K562 (cell line): ENCODE data around the gene GPC1. TPM values are rescaled to one million over a fixed set of nuclear protein-coding genes. Genes with fewer than 3 reads are reported as not detected.

Experiments
- BHLHE40 ChIP-seq: IDR thresholded peaks from 2 replicates; pipeline ENCODE4 v1.6.1; 2011; ENCODE audit warnings: low read length, improper control_type of control experiment
- KDM2B ChIP-seq: fragments of 250-450 bp; sonication (Bioruptor Pico); IDR thresholded peaks from 2 replicates; pipeline ENCODE4 v1.8.0; 2021; ENCODE audit warnings: mild to moderate bottlenecking, moderate library complexity
- SMARCB1 ChIP-seq: IDR thresholded peaks from 2 replicates; pipeline ENCODE4 v1.6.1; 2011; ENCODE audit warnings: improper control_type of control experiment, low read depth; ENCODE audit not compliant: insufficient read length
- ZNF695 ChIP-seq: fragments of 450-650 bp; formaldehyde crosslinking; IDR thresholded peaks from 2 replicates; pipeline ENCODE4 v1.4.0; 2020; ENCODE audit warnings: mild to moderate bottlenecking, moderate library complexity
- polyA plus RNA-seq, 8 experiments: library from polyadenylated mRNA; depleted of rRNA in 4 of 8; stranded (reverse) in 5 of 8; unstranded in 3 of 8; fragments of >200 nt; fragmentation: Nextera tagmentation in 2 of 8; fragmentation: Illumina TruSeq in 1 of 8; extraction: Ambion mirVana in 2 of 8; extraction: Trizol in 1 of 8; gene quantifications; 2 replicates each; pipeline versions ENCODE4 v1.2.1 to v1.2.3, GENCODE V29; 2011 to 2014; ENCODE audit warnings: inconsistent platforms in 1 of 8, missing spikeins in 1 of 8
- total RNA-seq, 7 experiments: library from RNA; depleted of rRNA in 6 of 7; stranded (reverse); fragments of >200 nt in 6 of 7; fragmentation: Illumina TruSeq in 2 of 7; extraction: Trizol in 2 of 7; gene quantifications; 2 replicates each; pipeline versions ENCODE4 v1.2.1 to v1.2.3, GENCODE V29; 2011 to 2021; ENCODE audit warnings: low replicate concordance in 1 of 7
- TF ChIP-seq, protein P1 (sequence below): sonication (generic); IDR thresholded peaks from 2 replicates; pipeline ENCODE4 v1.6.1; 2016
- TF ChIP-seq, protein P2 (sequence below): IDR thresholded peaks from 3 replicates; pipeline ENCODE4 v1.6.1; 2011; ENCODE audit warnings: borderline replicate concordance, mild to moderate bottlenecking; ENCODE audit not compliant: insufficient read length, insufficient read depth
- TF ChIP-seq, protein P3 (sequence below): sonication (generic); formaldehyde crosslinking; IDR thresholded peaks from 2 replicates; pipeline ENCODE4 v1.8.1; 2023; ENCODE audit warnings: mild to moderate bottlenecking, missing genetic modification reagents
- TF ChIP-seq, protein P4 (sequence below), 3 experiments: IDR thresholded peaks in 2 of 3; conservative IDR thresholded peaks in 1 of 3; 2 replicates each; pipeline ENCODE4 v1.5.1; 2011 to 2012; ENCODE audit warnings: low read length in 3 of 3, mild to moderate bottlenecking in 3 of 3, control low read depth in 2 of 3, improper control_type of control experiment in 1 of 3, inconsistent platforms in 1 of 3, low read depth in 1 of 3, mixed read lengths in 1 of 3, moderate library complexity in 1 of 3; ENCODE audit not compliant: insufficient read depth in 2 of 3
- TF ChIP-seq, protein P5 (sequence below): fragments of 450-650 bp; IDR thresholded peaks from 2 replicates; pipeline ENCODE4 v1.6.1; 2014; ENCODE audit warnings: low read depth, mild to moderate bottlenecking, moderate library complexity, borderline replicate concordance

The GPC1 gene
- total and polyA plus RNA-seq, 9 of the 15 experiments (the other 6 are each of a cell fraction or from before 2014, with no cell fraction given) = 0.07 to 0.82 (median 0.14) TPM; not detected in 3

DNA sequence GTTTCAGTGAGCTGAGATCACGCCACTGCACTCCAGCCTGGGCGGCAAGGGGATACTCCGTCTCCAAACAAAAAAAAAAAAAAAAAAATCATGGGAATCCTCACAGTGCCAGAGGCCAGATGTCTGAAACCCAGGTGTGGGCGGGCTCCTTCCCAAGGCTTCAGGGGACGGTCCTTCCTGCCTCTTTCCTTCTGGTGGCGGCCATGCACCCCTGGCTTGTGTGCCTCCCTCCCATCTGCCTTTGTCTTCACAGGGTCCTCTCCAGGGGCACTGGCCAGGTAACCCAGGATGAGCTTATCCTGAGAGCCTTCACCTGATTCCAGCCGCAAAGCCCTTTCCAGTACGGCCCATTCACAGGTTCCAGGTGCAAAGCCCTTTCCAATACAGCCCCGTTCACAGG is 40.9 kb upstream of the GPC1 start (continued):
- TF ChIP-seq, protein P1, sequence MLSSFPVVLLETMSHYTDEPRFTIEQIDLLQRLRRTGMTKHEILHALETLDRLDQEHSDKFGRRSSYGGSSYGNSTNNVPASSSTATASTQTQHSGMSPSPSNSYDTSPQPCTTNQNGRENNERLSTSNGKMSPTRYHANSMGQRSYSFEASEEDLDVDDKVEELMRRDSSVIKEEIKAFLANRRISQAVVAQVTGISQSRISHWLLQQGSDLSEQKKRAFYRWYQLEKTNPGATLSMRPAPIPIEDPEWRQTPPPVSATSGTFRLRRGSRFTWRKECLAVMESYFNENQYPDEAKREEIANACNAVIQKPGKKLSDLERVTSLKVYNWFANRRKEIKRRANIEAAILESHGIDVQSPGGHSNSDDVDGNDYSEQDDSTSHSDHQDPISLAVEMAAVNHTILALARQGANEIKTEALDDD = no peak
- TF ChIP-seq BHLHE40 = no peak
- TF ChIP-seq, protein P2, sequence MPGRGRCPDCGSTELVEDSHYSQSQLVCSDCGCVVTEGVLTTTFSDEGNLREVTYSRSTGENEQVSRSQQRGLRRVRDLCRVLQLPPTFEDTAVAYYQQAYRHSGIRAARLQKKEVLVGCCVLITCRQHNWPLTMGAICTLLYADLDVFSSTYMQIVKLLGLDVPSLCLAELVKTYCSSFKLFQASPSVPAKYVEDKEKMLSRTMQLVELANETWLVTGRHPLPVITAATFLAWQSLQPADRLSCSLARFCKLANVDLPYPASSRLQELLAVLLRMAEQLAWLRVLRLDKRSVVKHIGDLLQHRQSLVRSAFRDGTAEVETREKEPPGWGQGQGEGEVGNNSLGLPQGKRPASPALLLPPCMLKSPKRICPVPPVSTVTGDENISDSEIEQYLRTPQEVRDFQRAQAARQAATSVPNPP = no peak
- TF ChIP-seq KDM2B = no peak
- TF ChIP-seq, protein P3, sequence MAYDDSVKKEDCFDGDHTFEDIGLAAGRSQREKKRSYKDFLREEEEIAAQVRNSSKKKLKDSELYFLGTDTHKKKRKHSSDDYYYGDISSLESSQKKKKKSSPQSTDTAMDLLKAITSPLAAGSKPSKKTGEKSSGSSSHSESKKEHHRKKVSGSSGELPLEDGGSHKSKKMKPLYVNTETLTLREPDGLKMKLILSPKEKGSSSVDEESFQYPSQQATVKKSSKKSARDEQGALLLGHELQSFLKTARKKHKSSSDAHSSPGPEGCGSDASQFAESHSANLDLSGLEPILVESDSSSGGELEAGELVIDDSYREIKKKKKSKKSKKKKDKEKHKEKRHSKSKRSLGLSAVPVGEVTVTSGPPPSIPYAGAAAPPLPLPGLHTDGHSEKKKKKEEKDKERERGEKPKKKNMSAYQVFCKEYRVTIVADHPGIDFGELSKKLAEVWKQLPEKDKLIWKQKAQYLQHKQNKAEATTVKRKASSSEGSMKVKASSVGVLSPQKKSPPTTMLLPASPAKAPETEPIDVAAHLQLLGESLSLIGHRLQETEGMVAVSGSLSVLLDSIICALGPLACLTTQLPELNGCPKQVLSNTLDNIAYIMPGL (CRISPR knock-in tag) = no peak
- no peak for TF ChIP-seq ZNF695 (CRISPR knock-in tag)
- TF ChIP-seq SMARCB1 = no peak
- TF ChIP-seq, protein P4, sequence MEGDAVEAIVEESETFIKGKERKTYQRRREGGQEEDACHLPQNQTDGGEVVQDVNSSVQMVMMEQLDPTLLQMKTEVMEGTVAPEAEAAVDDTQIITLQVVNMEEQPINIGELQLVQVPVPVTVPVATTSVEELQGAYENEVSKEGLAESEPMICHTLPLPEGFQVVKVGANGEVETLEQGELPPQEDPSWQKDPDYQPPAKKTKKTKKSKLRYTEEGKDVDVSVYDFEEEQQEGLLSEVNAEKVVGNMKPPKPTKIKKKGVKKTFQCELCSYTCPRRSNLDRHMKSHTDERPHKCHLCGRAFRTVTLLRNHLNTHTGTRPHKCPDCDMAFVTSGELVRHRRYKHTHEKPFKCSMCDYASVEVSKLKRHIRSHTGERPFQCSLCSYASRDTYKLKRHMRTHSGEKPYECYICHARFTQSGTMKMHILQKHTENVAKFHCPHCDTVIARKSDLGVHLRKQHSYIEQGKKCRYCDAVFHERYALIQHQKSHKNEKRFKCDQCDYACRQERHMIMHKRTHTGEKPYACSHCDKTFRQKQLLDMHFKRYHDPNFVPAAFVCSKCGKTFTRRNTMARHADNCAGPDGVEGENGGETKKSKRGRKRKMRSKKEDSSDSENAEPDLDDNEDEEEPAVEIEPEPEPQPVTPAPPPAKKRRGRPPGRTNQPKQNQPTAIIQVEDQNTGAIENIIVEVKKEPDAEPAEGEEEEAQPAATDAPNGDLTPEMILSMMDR (IDR thresholded peaks at IDR 0.05 in 2 of 3, conservative IDR thresholded peaks at IDR 0.05 in 1 of 3; ENCODE audit: insufficient read depth in 2 of 3, low read depth in 1 of 3, low read length in 3 of 3) = no peak
- TF ChIP-seq, protein P5, sequence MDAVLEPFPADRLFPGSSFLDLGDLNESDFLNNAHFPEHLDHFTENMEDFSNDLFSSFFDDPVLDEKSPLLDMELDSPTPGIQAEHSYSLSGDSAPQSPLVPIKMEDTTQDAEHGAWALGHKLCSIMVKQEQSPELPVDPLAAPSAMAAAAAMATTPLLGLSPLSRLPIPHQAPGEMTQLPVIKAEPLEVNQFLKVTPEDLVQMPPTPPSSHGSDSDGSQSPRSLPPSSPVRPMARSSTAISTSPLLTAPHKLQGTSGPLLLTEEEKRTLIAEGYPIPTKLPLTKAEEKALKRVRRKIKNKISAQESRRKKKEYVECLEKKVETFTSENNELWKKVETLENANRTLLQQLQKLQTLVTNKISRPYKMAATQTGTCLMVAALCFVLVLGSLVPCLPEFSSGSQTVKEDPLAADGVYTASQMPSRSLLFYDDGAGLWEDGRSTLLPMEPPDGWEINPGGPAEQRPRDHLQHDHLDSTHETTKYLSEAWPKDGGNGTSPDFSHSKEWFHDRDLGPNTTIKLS = no peak
